H1 (cell line): Measurements from ENCODE around the gene PTCSC3. TPM values are rescaled to one million over a fixed set of nuclear protein-coding genes. Genes with fewer than 3 reads are reported as not detected.

Source experiments
- BCL11A ChIP-seq, 2 experiments: IDR thresholded peaks; one replicate each; pipeline ENCODE4 v1.6.1; 2011; ENCODE audit warnings: low read depth in 2 of 2, low read length in 2 of 2, mild to moderate bottlenecking in 2 of 2
- CBX8 ChIP-seq: fragments of 300-800, 300-1000 bp; sonication (generic); IDR thresholded peaks from 2 replicates; pipeline ENCODE4 v1.7.1; 2016; ENCODE audit warnings: low read depth, low read length, borderline replicate concordance
- CEBPB ChIP-seq: IDR thresholded peaks from 2 replicates; pipeline ENCODE4 v1.6.1; 2012; ENCODE audit warnings: low read depth, low read length
- E2F6 ChIP-seq: IDR thresholded peaks from 2 replicates; pipeline ENCODE4 v1.6.1; 2012; ENCODE audit warnings: inconsistent platforms
- EZH2 ChIP-seq: fragments of 200-600 bp; sonication (generic); IDR thresholded peaks from 2 replicates; pipeline ENCODE4 v1.7.1; 2012; ENCODE audit warnings: low read depth, mild to moderate bottlenecking, moderate library complexity, low read length, inconsistent platforms; ENCODE audit not compliant: severe bottlenecking
- JUND ChIP-seq: IDR thresholded peaks from 2 replicates; pipeline ENCODE4 v1.6.1; 2011; ENCODE audit warnings: mild to moderate bottlenecking, improper control_type of control experiment, low read length
- POLR2AphosphoS5 ChIP-seq: IDR thresholded peaks from 2 replicates; pipeline ENCODE4 v1.6.1; 2011; ENCODE audit warnings: low read depth, low read length
- RFX5 ChIP-seq: IDR thresholded peaks from 2 replicates; pipeline ENCODE4 v1.6.1; 2011; ENCODE audit warnings: low read depth, low read length, improper control_type of control experiment, borderline replicate concordance
- SP1 ChIP-seq: IDR thresholded peaks from 2 replicates; pipeline ENCODE4 v1.6.1; 2011; ENCODE audit warnings: low read depth, low read length
- SP2 ChIP-seq: IDR thresholded peaks from 2 replicates; pipeline ENCODE4 v1.6.1; 2012; ENCODE audit warnings: mild to moderate bottlenecking, low read length, inconsistent platforms
- TAF1 ChIP-seq: IDR thresholded peaks from 2 replicates; pipeline ENCODE4 v1.6.1; 2011; ENCODE audit warnings: mild to moderate bottlenecking, low read depth, low read length
- TEAD4 ChIP-seq: IDR thresholded peaks from 2 replicates; pipeline ENCODE4 v1.6.1; 2012; ENCODE audit warnings: low read depth, low read length, inconsistent platforms, mixed read lengths
- polyA plus RNA-seq, 7 experiments: library from polyadenylated mRNA; depleted of rRNA in 3 of 7; stranded (reverse) in 5 of 7; unstranded in 2 of 7; fragments of >200 nt in 5 of 7; fragments of 200-250 nt in 2 of 7; gene quantifications; 1 replicate in 5 of 7; 2 replicates in 1 of 7; 4 replicates in 1 of 7; pipeline versions ENCODE4 v1.2.1 to v1.2.3, GENCODE V29; 2011 to 2013; ENCODE audit warnings: missing spikeins in 2 of 7, mixed read lengths in 2 of 7
- total RNA-seq: library from RNA; stranded (reverse); fragmentation: NEBNext Ultra II Directional; extraction: Animal tissue kit (Norgen Biotek cat#: 25700); gene quantifications from 2 replicates; pipeline ENCODE4 v1.2.1, GENCODE V29; 2021
- TF ChIP-seq, protein P1 (sequence below): fragments of 300-600 bp; sonication (generic); IDR thresholded peaks from 2 replicates; pipeline ENCODE4 v1.7.1; 2012; ENCODE audit warnings: low read length, moderate library complexity, mild to moderate bottlenecking, inconsistent platforms; ENCODE audit not compliant: insufficient replicate concordance

Gene PTCSC3
- total and polyA plus RNA-seq, 2 of the 8 experiments (the other 6 are each of a cell fraction or from before 2014, with no cell fraction given), result not detected

DNA sequence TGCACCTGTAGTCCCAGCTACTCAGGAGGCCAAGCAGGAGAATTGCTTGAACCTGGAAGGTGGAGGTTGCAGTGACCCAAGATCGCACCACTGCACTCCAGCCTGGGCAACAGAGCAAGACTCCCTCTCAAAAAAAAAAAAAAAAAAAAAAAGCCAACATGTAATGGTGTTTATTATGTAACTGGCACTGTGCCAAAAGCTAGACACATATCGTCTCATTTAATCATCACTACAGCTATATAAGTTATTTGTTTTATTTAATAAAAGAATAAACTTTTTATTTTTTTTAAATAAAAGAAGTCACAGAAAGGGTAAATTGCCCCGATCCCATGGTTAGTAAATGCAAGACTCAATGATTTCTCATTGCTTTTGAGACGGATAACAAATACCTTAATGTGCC is 76.9 kb downstream of the PTCSC3 start (continued):
- TF ChIP-seq, protein P1, sequence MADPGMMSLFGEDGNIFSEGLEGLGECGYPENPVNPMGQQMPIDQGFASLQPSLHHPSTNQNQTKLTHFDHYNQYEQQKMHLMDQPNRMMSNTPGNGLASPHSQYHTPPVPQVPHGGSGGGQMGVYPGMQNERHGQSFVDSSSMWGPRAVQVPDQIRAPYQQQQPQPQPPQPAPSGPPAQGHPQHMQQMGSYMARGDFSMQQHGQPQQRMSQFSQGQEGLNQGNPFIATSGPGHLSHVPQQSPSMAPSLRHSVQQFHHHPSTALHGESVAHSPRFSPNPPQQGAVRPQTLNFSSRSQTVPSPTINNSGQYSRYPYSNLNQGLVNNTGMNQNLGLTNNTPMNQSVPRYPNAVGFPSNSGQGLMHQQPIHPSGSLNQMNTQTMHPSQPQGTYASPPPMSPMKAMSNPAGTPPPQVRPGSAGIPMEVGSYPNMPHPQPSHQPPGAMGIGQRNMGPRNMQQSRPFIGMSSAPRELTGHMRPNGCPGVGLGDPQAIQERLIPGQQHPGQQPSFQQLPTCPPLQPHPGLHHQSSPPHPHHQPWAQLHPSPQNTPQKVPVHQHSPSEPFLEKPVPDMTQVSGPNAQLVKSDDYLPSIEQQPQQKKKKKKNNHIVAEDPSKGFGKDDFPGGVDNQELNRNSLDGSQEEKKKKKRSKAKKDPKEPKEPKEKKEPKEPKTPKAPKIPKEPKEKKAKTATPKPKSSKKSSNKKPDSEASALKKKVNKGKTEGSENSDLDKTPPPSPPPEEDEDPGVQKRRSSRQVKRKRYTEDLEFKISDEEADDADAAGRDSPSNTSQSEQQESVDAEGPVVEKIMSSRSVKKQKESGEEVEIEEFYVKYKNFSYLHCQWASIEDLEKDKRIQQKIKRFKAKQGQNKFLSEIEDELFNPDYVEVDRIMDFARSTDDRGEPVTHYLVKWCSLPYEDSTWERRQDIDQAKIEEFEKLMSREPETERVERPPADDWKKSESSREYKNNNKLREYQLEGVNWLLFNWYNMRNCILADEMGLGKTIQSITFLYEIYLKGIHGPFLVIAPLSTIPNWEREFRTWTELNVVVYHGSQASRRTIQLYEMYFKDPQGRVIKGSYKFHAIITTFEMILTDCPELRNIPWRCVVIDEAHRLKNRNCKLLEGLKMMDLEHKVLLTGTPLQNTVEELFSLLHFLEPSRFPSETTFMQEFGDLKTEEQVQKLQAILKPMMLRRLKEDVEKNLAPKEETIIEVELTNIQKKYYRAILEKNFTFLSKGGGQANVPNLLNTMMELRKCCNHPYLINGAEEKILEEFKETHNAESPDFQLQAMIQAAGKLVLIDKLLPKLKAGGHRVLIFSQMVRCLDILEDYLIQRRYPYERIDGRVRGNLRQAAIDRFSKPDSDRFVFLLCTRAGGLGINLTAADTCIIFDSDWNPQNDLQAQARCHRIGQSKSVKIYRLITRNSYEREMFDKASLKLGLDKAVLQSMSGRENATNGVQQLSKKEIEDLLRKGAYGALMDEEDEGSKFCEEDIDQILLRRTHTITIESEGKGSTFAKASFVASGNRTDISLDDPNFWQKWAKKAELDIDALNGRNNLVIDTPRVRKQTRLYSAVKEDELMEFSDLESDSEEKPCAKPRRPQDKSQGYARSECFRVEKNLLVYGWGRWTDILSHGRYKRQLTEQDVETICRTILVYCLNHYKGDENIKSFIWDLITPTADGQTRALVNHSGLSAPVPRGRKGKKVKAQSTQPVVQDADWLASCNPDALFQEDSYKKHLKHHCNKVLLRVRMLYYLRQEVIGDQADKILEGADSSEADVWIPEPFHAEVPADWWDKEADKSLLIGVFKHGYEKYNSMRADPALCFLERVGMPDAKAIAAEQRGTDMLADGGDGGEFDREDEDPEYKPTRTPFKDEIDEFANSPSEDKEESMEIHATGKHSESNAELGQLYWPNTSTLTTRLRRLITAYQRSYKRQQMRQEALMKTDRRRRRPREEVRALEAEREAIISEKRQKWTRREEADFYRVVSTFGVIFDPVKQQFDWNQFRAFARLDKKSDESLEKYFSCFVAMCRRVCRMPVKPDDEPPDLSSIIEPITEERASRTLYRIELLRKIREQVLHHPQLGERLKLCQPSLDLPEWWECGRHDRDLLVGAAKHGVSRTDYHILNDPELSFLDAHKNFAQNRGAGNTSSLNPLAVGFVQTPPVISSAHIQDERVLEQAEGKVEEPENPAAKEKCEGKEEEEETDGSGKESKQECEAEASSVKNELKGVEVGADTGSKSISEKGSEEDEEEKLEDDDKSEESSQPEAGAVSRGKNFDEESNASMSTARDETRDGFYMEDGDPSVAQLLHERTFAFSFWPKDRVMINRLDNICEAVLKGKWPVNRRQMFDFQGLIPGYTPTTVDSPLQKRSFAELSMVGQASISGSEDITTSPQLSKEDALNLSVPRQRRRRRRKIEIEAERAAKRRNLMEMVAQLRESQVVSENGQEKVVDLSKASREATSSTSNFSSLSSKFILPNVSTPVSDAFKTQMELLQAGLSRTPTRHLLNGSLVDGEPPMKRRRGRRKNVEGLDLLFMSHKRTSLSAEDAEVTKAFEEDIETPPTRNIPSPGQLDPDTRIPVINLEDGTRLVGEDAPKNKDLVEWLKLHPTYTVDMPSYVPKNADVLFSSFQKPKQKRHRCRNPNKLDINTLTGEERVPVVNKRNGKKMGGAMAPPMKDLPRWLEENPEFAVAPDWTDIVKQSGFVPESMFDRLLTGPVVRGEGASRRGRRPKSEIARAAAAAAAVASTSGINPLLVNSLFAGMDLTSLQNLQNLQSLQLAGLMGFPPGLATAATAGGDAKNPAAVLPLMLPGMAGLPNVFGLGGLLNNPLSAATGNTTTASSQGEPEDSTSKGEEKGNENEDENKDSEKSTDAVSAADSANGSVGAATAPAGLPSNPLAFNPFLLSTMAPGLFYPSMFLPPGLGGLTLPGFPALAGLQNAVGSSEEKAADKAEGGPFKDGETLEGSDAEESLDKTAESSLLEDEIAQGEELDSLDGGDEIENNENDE, result no peak
- TF ChIP-seq SP1 (no peak), TEAD4 (no peak), EZH2 (no peak), CBX8 (no peak), TAF1 (no peak), E2F6 (no peak), BCL11A (IDR thresholded peaks at IDR 0.05; ENCODE audit: low read depth in 2 of 2, low read length in 2 of 2) (no peak), SP2 (no peak), CEBPB (no peak), JUND (no peak), RFX5 (no peak), POLR2AphosphoS5 (no peak)
